Measurements from ENCODE around the gene AP3B1.

Gene AP3B1

DNA sequence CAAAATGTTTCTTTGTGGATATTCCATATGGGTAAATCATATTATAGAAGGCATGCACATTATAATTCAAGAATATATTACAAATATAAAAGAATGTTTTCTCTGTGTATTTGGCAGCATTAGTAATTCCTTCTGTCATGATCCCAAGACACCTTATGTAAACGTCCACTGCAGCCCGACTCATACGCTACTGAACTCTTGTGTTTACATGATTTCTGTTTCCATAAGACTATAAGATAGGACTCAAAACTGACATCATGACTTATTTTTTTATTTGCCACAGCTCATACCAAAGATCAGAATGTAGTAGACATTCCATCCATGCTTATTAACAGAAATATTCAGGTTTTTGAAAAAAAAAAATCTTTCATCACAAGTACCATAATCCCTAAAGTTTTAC is 234.1 kb downstream of the AP3B1 start:
- no peaks in the 10 kb centered on the region for H3K27me3 ChIP-seq (ENCODE audit: insufficient read depth, low read length)
- H3K36me3 ChIP-seq (ENCODE audit: insufficient read depth, low read length) = no peaks in the 10 kb centered on the region; the same call in 1 of the 2 replicates
- H3F3A ChIP-seq (ENCODE audit: insufficient read depth, low read length) = no peaks in the 10 kb centered on the region
- H3K9me3 ChIP-seq (ENCODE audit: low read length) = no peaks in the 10 kb centered on the region
- H3K4me1 ChIP-seq (ENCODE audit: insufficient read depth, low read length, severe bottlenecking) = no peaks in the 10 kb centered on the region
- no peaks in the 10 kb centered on the region for H3K79me2 ChIP-seq (ENCODE audit: insufficient read depth, low read length)
- no peak overlapping the region for H3K4me3 ChIP-seq (ENCODE audit: low read depth, low read length, poor library complexity, severe bottlenecking)
- no peaks in the 10 kb centered on the region for H3K9me2 ChIP-seq (ENCODE audit: low read depth, low read length)
- H3K4me2 ChIP-seq (ENCODE audit: low read length) = no peak overlapping the region
- no peak overlapping the region for H3K27ac ChIP-seq (ENCODE audit: low read depth, low read length, poor library complexity, severe bottlenecking)
- TF ChIP-seq, protein P1, sequence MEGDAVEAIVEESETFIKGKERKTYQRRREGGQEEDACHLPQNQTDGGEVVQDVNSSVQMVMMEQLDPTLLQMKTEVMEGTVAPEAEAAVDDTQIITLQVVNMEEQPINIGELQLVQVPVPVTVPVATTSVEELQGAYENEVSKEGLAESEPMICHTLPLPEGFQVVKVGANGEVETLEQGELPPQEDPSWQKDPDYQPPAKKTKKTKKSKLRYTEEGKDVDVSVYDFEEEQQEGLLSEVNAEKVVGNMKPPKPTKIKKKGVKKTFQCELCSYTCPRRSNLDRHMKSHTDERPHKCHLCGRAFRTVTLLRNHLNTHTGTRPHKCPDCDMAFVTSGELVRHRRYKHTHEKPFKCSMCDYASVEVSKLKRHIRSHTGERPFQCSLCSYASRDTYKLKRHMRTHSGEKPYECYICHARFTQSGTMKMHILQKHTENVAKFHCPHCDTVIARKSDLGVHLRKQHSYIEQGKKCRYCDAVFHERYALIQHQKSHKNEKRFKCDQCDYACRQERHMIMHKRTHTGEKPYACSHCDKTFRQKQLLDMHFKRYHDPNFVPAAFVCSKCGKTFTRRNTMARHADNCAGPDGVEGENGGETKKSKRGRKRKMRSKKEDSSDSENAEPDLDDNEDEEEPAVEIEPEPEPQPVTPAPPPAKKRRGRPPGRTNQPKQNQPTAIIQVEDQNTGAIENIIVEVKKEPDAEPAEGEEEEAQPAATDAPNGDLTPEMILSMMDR (IDR thresholded peaks at IDR 0.05; ENCODE audit: low read length) = no peak
- TF ChIP-seq EZH2 (IDR thresholded peaks at IDR 0.05; ENCODE audit: borderline replicate concordance, low read length) = no peak
- no peak overlapping the region for H2AFZ ChIP-seq (ENCODE audit: low read length)
- H3K9ac ChIP-seq (ENCODE audit: low read length) = no peak overlapping the region
- H4K20me1 ChIP-seq (ENCODE audit: insufficient read depth, low read length) = no peaks in the 10 kb centered on the region

DNA sequence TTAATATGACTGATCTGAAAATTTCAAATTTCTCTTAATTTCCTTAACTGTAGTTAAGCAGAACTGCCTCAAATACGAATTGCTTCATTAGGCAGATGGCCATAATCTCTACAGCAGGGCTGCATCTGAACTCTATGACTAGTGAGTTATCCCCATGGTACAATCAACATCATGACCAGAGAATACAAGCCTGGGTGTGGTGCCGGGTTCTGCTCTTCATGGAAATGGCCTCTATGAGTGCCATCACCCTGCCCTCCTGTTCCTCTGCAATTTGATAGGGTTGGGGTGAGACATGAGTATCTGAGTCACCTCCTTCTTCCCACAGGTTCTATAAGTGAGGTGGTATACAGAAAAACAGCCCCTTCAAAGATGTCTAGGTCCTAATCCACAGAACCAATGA is 235.9 kb downstream of the AP3B1 start:
- no peaks in the 10 kb centered on the region for H3K79me2 ChIP-seq (ENCODE audit: insufficient read depth, low read length)
- H3K27me3 ChIP-seq (ENCODE audit: insufficient read depth, low read length) = no peaks in the 10 kb centered on the region
- no peak overlapping the region for H3K9ac ChIP-seq (ENCODE audit: low read length)
- no peak overlapping the region for H3K27ac ChIP-seq (ENCODE audit: low read depth, low read length, poor library complexity, severe bottlenecking)
- no peaks in the 10 kb centered on the region for H3K9me2 ChIP-seq (ENCODE audit: low read depth, low read length)
- no peak overlapping the region for H3K4me3 ChIP-seq (ENCODE audit: low read depth, low read length, poor library complexity, severe bottlenecking)
- H3K4me1 ChIP-seq (ENCODE audit: insufficient read depth, low read length, severe bottlenecking) = no peaks in the 10 kb centered on the region
- TF ChIP-seq, protein P1 (IDR thresholded peaks at IDR 0.05; ENCODE audit: low read length) = no peak
- no peak for TF ChIP-seq EZH2 (IDR thresholded peaks at IDR 0.05; ENCODE audit: borderline replicate concordance, low read length)
- H2AFZ ChIP-seq (ENCODE audit: low read length) = no peak overlapping the region
- no peaks in the 10 kb centered on the region for H3F3A ChIP-seq (ENCODE audit: insufficient read depth, low read length)
- no peak overlapping the region for H3K4me2 ChIP-seq (ENCODE audit: low read length)
- no peaks in the 10 kb centered on the region for H3K9me3 ChIP-seq (ENCODE audit: low read length)
- no peaks in the 10 kb centered on the region; the same call in 1 of the 2 replicates for H3K36me3 ChIP-seq (ENCODE audit: insufficient read depth, low read length)
- H4K20me1 ChIP-seq (ENCODE audit: insufficient read depth, low read length) = no peaks in the 10 kb centered on the region

DNA sequence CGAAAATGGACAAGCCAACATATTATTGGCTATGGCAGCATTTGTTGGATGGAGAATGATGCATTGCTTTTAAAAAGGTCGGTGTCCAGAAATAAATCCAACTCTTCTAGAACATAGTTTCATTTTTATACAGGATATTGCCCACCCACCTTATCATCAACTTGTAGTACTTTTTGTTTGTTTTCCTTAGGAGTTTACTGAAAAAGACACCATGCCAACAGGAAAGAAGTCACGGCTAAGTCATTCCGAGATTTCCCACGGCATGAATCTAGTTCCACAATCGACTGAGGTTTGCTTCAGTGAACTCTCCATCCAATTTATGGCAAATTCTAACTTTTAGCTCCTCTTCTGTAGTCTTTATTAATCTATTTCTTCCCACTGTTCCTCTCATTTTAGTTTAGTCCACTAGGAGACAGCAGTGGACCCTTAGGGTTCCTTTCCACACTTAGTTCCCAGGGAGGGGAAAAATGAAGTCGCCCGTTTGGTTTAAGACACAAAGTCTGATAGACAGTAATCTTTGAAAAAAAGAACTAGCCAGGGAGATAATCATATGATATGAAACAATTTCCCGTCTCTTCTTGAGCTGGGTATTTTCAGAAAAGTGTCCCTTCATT is 237.5 kb downstream of the AP3B1 start:
- Histone ChIP-seq H3K36me3 (ENCODE audit: insufficient read depth, low read length) (no peaks in the 10 kb centered on the region; the same call in 1 of the 2 replicates), H2AFZ (ENCODE audit: low read length) (no peak overlapping the region), H3K9me3 (ENCODE audit: low read length) (no peaks in the 10 kb centered on the region), H3K79me2 (ENCODE audit: insufficient read depth, low read length) (no peaks in the 10 kb centered on the region), H3K4me1 (ENCODE audit: insufficient read depth, low read length, severe bottlenecking) (no peaks in the 10 kb centered on the region), H3F3A (ENCODE audit: insufficient read depth, low read length) (no peaks in the 10 kb centered on the region), H3K27ac (ENCODE audit: low read depth, low read length, poor library complexity, severe bottlenecking) (no peak overlapping the region), H3K4me3 (ENCODE audit: low read depth, low read length, poor library complexity, severe bottlenecking) (no peak overlapping the region), H3K9me2 (ENCODE audit: low read depth, low read length) (no peaks in the 10 kb centered on the region), H3K27me3 (ENCODE audit: insufficient read depth, low read length) (no peaks in the 10 kb centered on the region), H4K20me1 (ENCODE audit: insufficient read depth, low read length) (no peaks in the 10 kb centered on the region), H3K4me2 (ENCODE audit: low read length) (no peak overlapping the region), H3K9ac (ENCODE audit: low read length) (no peak overlapping the region)
- TF ChIP-seq, protein P1 (IDR thresholded peaks at IDR 0.05; ENCODE audit: low read length) = no peak
- TF ChIP-seq EZH2 (IDR thresholded peaks at IDR 0.05; ENCODE audit: borderline replicate concordance, low read length) = no peak

All from OCI-LY1 (cell line).